ENCODE measurements around the gene ADNP.
A peak's percentile ranks its signal among the peaks of the same experiment; 100 is the strongest.

Gene ADNP

GRCh38 chr20:50861012-50861411, 70.2 kb downstream of the ADNP start:
- H3K27me3 Mint-ChIP-seq: no peaks in the 10 kb centered on the region
- H3K9me3 Mint-ChIP-seq (ENCODE audit: low read depth): no peaks in the 10 kb centered on the region
- H3K27ac Mint-ChIP-seq: no peak overlapping the region

GRCh38 chr20:50859161-50859560, 72.1 kb downstream of the ADNP start:
- H3K27me3 Mint-ChIP-seq: no peaks in the 10 kb centered on the region
- no peak overlapping the region for H3K4me3 Mint-ChIP-seq

More at GRCh38 chr20:50861012-50861411, 70.2 kb downstream of the ADNP start:
- Mint-ChIP-seq H3K4me3 (no peak overlapping the region), H3K4me1 (ENCODE audit: low read depth) (peaks cover 2% of the 10 kb centered on the region), H3K36me3 (no peaks in the 10 kb centered on the region)

GRCh38 chr20:50858525-50858924, 72.7 kb downstream of the ADNP start:
- no peaks in the 10 kb centered on the region for H3K9me3 Mint-ChIP-seq (ENCODE audit: low read depth)
- no peak overlapping the region for H3K27ac Mint-ChIP-seq
- no peaks in the 10 kb centered on the region for H3K27me3 Mint-ChIP-seq
- peaks cover 5% of the 10 kb centered on the region for H3K4me1 Mint-ChIP-seq (ENCODE audit: low read depth)
- H3K4me3 Mint-ChIP-seq: no peak overlapping the region
- no peaks in the 10 kb centered on the region for H3K36me3 Mint-ChIP-seq

More at GRCh38 chr20:50859161-50859560, 72.1 kb downstream of the ADNP start:
- Mint-ChIP-seq H3K4me1 (ENCODE audit: low read depth) (peaks cover 5% of the 10 kb centered on the region), H3K27ac (no peak overlapping the region), H3K9me3 (ENCODE audit: low read depth) (no peaks in the 10 kb centered on the region), H3K36me3 (no peaks in the 10 kb centered on the region)

- no peaks in the 10 kb centered on the region for H3K9me3 Mint-ChIP-seq (ENCODE audit: low read depth)
- no peaks in the 10 kb centered on the region for H3K36me3 Mint-ChIP-seq
- H3K27me3 Mint-ChIP-seq: no peaks in the 10 kb centered on the region
- H3K4me3 Mint-ChIP-seq: no peak overlapping the region
- no peak overlapping the region for H3K27ac Mint-ChIP-seq
- H3K4me1 Mint-ChIP-seq (ENCODE audit: low read depth): peaks cover 5% of the 10 kb centered on the region
Observed at GRCh38 chr20:50857348-50857747, 73.9 kb downstream of the ADNP start.

- Mint-ChIP-seq H3K4me3 (no peak overlapping the region), H3K36me3 (no peaks in the 10 kb centered on the region), H3K9me3 (ENCODE audit: low read depth) (no peaks in the 10 kb centered on the region), H3K4me1 (ENCODE audit: low read depth) (peaks cover 9% of the 10 kb centered on the region), H3K27me3 (no peaks in the 10 kb centered on the region), H3K27ac (no peak overlapping the region)
Observed at GRCh38 chr20:50856475-50857041, 74.7 kb downstream of the ADNP start.

GRCh38 chr20:50855498-50856474, 75.5 kb downstream of the ADNP start:
- H3K4me1 Mint-ChIP-seq (ENCODE audit: low read depth): peaks cover 12% of the 10 kb centered on the region

GRCh38 chr20:50854506-50855249, 76.6 kb downstream of the ADNP start:
- Mint-ChIP-seq H3K4me1 (ENCODE audit: low read depth) (peaks cover 19% of the 10 kb centered on the region), H3K4me3 (no peak overlapping the region), H3K9me3 (ENCODE audit: low read depth) (no peaks in the 10 kb centered on the region), H3K27me3 (no peaks in the 10 kb centered on the region), H3K27ac (peak overlapping the region; percentile 30), H3K36me3 (no peaks in the 10 kb centered on the region)

More at GRCh38 chr20:50855498-50856474, 75.5 kb downstream of the ADNP start:
- H3K27me3 Mint-ChIP-seq: no peaks in the 10 kb centered on the region
- H3K27ac Mint-ChIP-seq: no peak overlapping the region
- H3K36me3 Mint-ChIP-seq: no peaks in the 10 kb centered on the region
- no peak overlapping the region for H3K4me3 Mint-ChIP-seq
- no peaks in the 10 kb centered on the region for H3K9me3 Mint-ChIP-seq (ENCODE audit: low read depth)

- Mint-ChIP-seq H3K4me1 (ENCODE audit: low read depth) (peaks cover 23% of the 10 kb centered on the region), H3K27ac (peak overlapping the region; percentile 66), H3K36me3 (no peaks in the 10 kb centered on the region), H3K4me3 (no peak overlapping the region), H3K9me3 (ENCODE audit: low read depth) (no peaks in the 10 kb centered on the region), H3K27me3 (no peaks in the 10 kb centered on the region)
Observed at GRCh38 chr20:50852085-50852484, 79.2 kb downstream of the ADNP start.

- peak overlapping the region; percentile 75 for H3K27ac Mint-ChIP-seq
- H3K36me3 Mint-ChIP-seq: no peaks in the 10 kb centered on the region
- peaks cover 23% of the 10 kb centered on the region for H3K4me1 Mint-ChIP-seq (ENCODE audit: low read depth)
- H3K4me3 Mint-ChIP-seq: no peak overlapping the region
- H3K27me3 Mint-ChIP-seq: no peaks in the 10 kb centered on the region
- no peaks in the 10 kb centered on the region for H3K9me3 Mint-ChIP-seq (ENCODE audit: low read depth)
Observed at GRCh38 chr20:50850721-50851286, 80.4 kb downstream of the ADNP start.

- H3K27ac Mint-ChIP-seq: peak overlapping the region; percentile 66
Observed at GRCh38 chr20:50848846-50849673, 82.2 kb downstream of the ADNP start.

GRCh38 chr20:50848341-50848808, 82.9 kb downstream of the ADNP start:
- H3K4me1 Mint-ChIP-seq (ENCODE audit: low read depth): peaks cover 33% of the 10 kb centered on the region
- peak overlapping the region; percentile 69 for H3K27ac Mint-ChIP-seq
- H3K36me3 Mint-ChIP-seq: no peaks in the 10 kb centered on the region
- H3K9me3 Mint-ChIP-seq (ENCODE audit: low read depth): no peaks in the 10 kb centered on the region
- no peaks in the 10 kb centered on the region for H3K27me3 Mint-ChIP-seq
- no peak overlapping the region for H3K4me3 Mint-ChIP-seq

More at GRCh38 chr20:50848846-50849673, 82.2 kb downstream of the ADNP start:
- Mint-ChIP-seq H3K27me3 (no peaks in the 10 kb centered on the region), H3K4me3 (no peak overlapping the region), H3K9me3 (ENCODE audit: low read depth) (no peaks in the 10 kb centered on the region), H3K4me1 (ENCODE audit: low read depth) (peaks cover 31% of the 10 kb centered on the region), H3K36me3 (no peaks in the 10 kb centered on the region)

GRCh38 chr20:50845566-50846215, 85.5 kb downstream of the ADNP start:
- Mint-ChIP-seq H3K36me3 (no peaks in the 10 kb centered on the region), H3K27me3 (no peaks in the 10 kb centered on the region), H3K27ac (no peak overlapping the region), H3K9me3 (ENCODE audit: low read depth) (no peaks in the 10 kb centered on the region), H3K4me3 (no peak overlapping the region), H3K4me1 (ENCODE audit: low read depth) (peaks cover 23% of the 10 kb centered on the region)

- no peak overlapping the region for H3K4me3 Mint-ChIP-seq
- H3K27me3 Mint-ChIP-seq: no peaks in the 10 kb centered on the region
- H3K4me1 Mint-ChIP-seq (ENCODE audit: low read depth): peaks cover 15% of the 10 kb centered on the region
Observed at GRCh38 chr20:50844430-50845100, 86.7 kb downstream of the ADNP start.

More at GRCh38 chr20:50844430-50845100, 86.7 kb downstream of the ADNP start:
- peak overlapping the region; percentile 78 for H3K27ac Mint-ChIP-seq
- no peaks in the 10 kb centered on the region for H3K9me3 Mint-ChIP-seq (ENCODE audit: low read depth)
- no peaks in the 10 kb centered on the region for H3K36me3 Mint-ChIP-seq
